ENCODE data around the gene NEXN. TPM values are rescaled to one million over a fixed set of nuclear protein-coding genes. Genes with fewer than 3 reads are reported as not detected.
A peak's percentile ranks its signal among the peaks of the same experiment; 100 is the strongest.
"Not testable (repeated sequence)": the region's sequence is repeated elsewhere in the genome, so short reads cannot be mapped to it uniquely, and the experiment has no call there.

Gene NEXN
- total RNA-seq, 2 donors from 2014 or later = 111 to 202 TPM

- DNase-seq (ENCODE audit: low spot score) = no peak
- intact Hi-C loops (cut with DNase I) = loop anchor here in 1 of 2 donors (10.0 kb wide), 1 partner anchor 229 kb away; no protein-coding TSS in a partner anchor
Measured at GRCh38 chr1:77953907-77954306, 65.5 kb downstream of the NEXN start.

GRCh38 chr1:77954521-77954920 lies 66.1 kb downstream of the NEXN start:
- intact Hi-C loops (cut with DNase I) = loop anchor here in 1 of 2 donors (10.0 kb wide), 1 partner anchor 230 kb away; no protein-coding TSS in a partner anchor
- no peak for DNase-seq (ENCODE audit: low spot score)

- DNase-seq (ENCODE audit: low spot score) = no peak
- intact Hi-C loops (cut with DNase I) = loop anchor here in 1 of 2 donors (10.0 kb wide), 1 partner anchor 231 kb away; no protein-coding TSS in a partner anchor
Measured at GRCh38 chr1:77955709-77956108, 67.3 kb downstream of the NEXN start.

GRCh38 chr1:77956464-77956863 lies 68.0 kb downstream of the NEXN start:
- intact Hi-C loops (cut with DNase I) = loop anchor here in 1 of 2 donors (10.0 kb wide), 1 partner anchor 232 kb away; no protein-coding TSS in a partner anchor
- no peak for DNase-seq (ENCODE audit: low spot score)

GRCh38 chr1:77958391-77958790 lies 70.0 kb downstream of the NEXN start:
- no peak for DNase-seq (ENCODE audit: low spot score)
- intact Hi-C loops (cut with DNase I) = loop anchor here in 1 of 2 donors (10.0 kb wide), 1 partner anchor 234 kb away; no protein-coding TSS in a partner anchor

- intact Hi-C loops (cut with DNase I) = loop anchor here in 1 of 2 donors (10.0 kb wide), 1 partner anchor 234 kb away; no protein-coding TSS in a partner anchor
- no peak for DNase-seq (ENCODE audit: low spot score)
Measured at GRCh38 chr1:77958850-77959249, 70.4 kb downstream of the NEXN start.

GRCh38 chr1:77961392-77961791 lies 73.0 kb downstream of the NEXN start:
- DNase-seq (ENCODE audit: low spot score) = no peak
- intact Hi-C loops (cut with DNase I) = no loop called here

- DNase-seq (ENCODE audit: low spot score) = no peak
- intact Hi-C loops (cut with DNase I) = no loop called here
Measured at GRCh38 chr1:77966291-77966690, 77.9 kb downstream of the NEXN start.

- DNase-seq (ENCODE audit: low spot score) = no peak
- intact Hi-C loops (cut with DNase I) = loop anchor here in 1 of 2 donors (10.0 kb wide), 1 partner anchor 135 kb away; no protein-coding TSS in a partner anchor
Measured at GRCh38 chr1:77970192-77970591, 81.8 kb downstream of the NEXN start.

- intact Hi-C loops (cut with DNase I) = loop anchor here in 1 of 2 donors (10.0 kb wide), 1 partner anchor 133 kb away; no protein-coding TSS in a partner anchor
- no peak for DNase-seq (ENCODE audit: low spot score)
Measured at GRCh38 chr1:77972080-77972479, 83.7 kb downstream of the NEXN start.

- intact Hi-C loops (cut with DNase I) = loop anchor here in 1 of 2 donors (10.0 kb wide), 1 partner anchor 129 kb away; no protein-coding TSS in a partner anchor
Measured at GRCh38 chr1:77975386-77975785, 87.0 kb downstream of the NEXN start.

GRCh38 chr1:77975907-77976306 lies 87.5 kb downstream of the NEXN start:
- intact Hi-C loops (cut with DNase I) = loop anchor here in 1 of 2 donors (10.0 kb wide), 1 partner anchor 129 kb away; no protein-coding TSS in a partner anchor
- DNase-seq (ENCODE audit: low spot score) = no peak

More at GRCh38 chr1:77975386-77975785, 87.0 kb downstream of the NEXN start:
- no peak for DNase-seq (ENCODE audit: low spot score)

GRCh38 chr1:77976433-77977076 lies 88.1 kb downstream of the NEXN start:
- DNase-seq (ENCODE audit: low spot score) = no peak
- intact Hi-C loops (cut with DNase I) = loop anchor here in 1 of 2 donors (10.0 kb wide), 1 partner anchor 128 kb away; no protein-coding TSS in a partner anchor

GRCh38 chr1:77977989-77978292 lies 89.5 kb downstream of the NEXN start:
- intact Hi-C loops (cut with DNase I) = loop anchor here in 1 of 2 donors (10.0 kb wide), 1 partner anchor 127 kb away; no protein-coding TSS in a partner anchor
- no peak for DNase-seq (ENCODE audit: low spot score)

- intact Hi-C loops (cut with DNase I) = loop anchor here in 1 of 2 donors (10.0 kb wide), 1 partner anchor 126 kb away; no protein-coding TSS in a partner anchor
- DNase-seq (ENCODE audit: low spot score) = no peak
Measured at GRCh38 chr1:77978293-77978968, 90.0 kb downstream of the NEXN start.

- peak; percentile 98 for DNase-seq (ENCODE audit: low spot score)
- intact Hi-C loops (cut with DNase I) = loop anchor here in 1 of 2 donors (10.0 kb wide), 1 partner anchor 126 kb away; no protein-coding TSS in a partner anchor
Measured at GRCh38 chr1:77978969-77979876, 90.8 kb downstream of the NEXN start, which contains the start of gene FUBP1. FUBP1 (minus strand) TSS chr1:77979072; CDS start chr1:77979004, 68 bp downstream.

- intact Hi-C loops (cut with DNase I); DNase-seq (ENCODE audit: low spot score): not testable (repeated sequence)
Measured at GRCh38 chr1:77983352-77983996, 95.0 kb downstream of the NEXN start.

- intact Hi-C loops (cut with DNase I) = no loop called here
Measured at GRCh38 chr1:77983997-77984355, 95.6 kb downstream of the NEXN start.

More at GRCh38 chr1:77983997-77984355, 95.6 kb downstream of the NEXN start:
- DNase-seq (ENCODE audit: low spot score) = no peak
